MCF 10A (cell line): ENCODE data around the gene PKNOX2. TPM values are rescaled to one million over a fixed set of nuclear protein-coding genes. Genes with fewer than 3 reads are reported as not detected.

Source experiments
- BruUV-seq: library from RNA; stranded (reverse); fragments of 400-500 nt; replicated peaks from 2 replicates; lab custom pipeline; 2021; lab: Mats Ljungman, UMichigan
- CTCF ChIA-PET: fragments of 300-600 bp; sonication (Branson Sonifier 250); formaldehyde crosslinking; extraction: SDS; loops from one replicate; lab custom pipeline; 2021; ENCODE audit warnings: antibody characterized with exemption, inconsistent platforms; lab: Yijun Ruan, JAX
- POLR2A ChIA-PET: fragments of 300-600, 350-650 bp; sonication (Branson Sonifier 250); formaldehyde crosslinking; extraction: SDS; loops from one replicate; lab custom pipeline; 2020; ENCODE audit warnings: antibody characterized with exemption, inconsistent platforms; lab: Yijun Ruan, JAX
- DNase-seq: peaks from one replicate; pipeline ENCODE4 v3.0.0-alpha.2; 2018; ENCODE audit not compliant: unreplicated experiment
- H3K27ac Mint-ChIP-seq: one replicate; pipeline ENCODE4 v1.8.0; 2022; ENCODE audit warnings: mild to moderate bottlenecking, low read depth, mixed read lengths; ENCODE audit not compliant: unreplicated experiment
- H3K27me3 Mint-ChIP-seq: one replicate; pipeline ENCODE4 v1.8.0; 2022; ENCODE audit warnings: mixed read lengths; ENCODE audit not compliant: insufficient read depth, unreplicated experiment
- H3K36me3 Mint-ChIP-seq: one replicate; pipeline ENCODE4 v1.8.0; 2022; ENCODE audit warnings: mild to moderate bottlenecking, moderate library complexity, mixed read lengths; ENCODE audit not compliant: insufficient read depth, unreplicated experiment
- H3K4me1 Mint-ChIP-seq: one replicate; pipeline ENCODE4 v1.8.0; 2022; ENCODE audit warnings: mixed read lengths; ENCODE audit not compliant: insufficient read depth, unreplicated experiment
- H3K4me3 Mint-ChIP-seq: one replicate; pipeline ENCODE4 v1.8.0; 2022; ENCODE audit warnings: mild to moderate bottlenecking, moderate library complexity, mixed read lengths; ENCODE audit not compliant: unreplicated experiment
- H3K9me3 Mint-ChIP-seq: one replicate; pipeline ENCODE4 v1.8.0; 2022; ENCODE audit warnings: mixed read lengths; ENCODE audit not compliant: unreplicated experiment
- intact Hi-C: fragments of 100-400 bp; cut with micrococcal nuclease; formaldehyde crosslinking; loops from 2 replicates; pipeline ENCODE4 v1.14.1; 2022
- total RNA-seq: library from RNA; stranded (reverse); gene quantifications from 2 replicates; pipeline ENCODE4 v1.2.3, GENCODE V29; 2022
- TF ChIP-seq, protein P1 (sequence below): fragments of 200-600 bp; IDR thresholded peaks from one replicate; pipeline ENCODE4 v1.8.0; 2022; ENCODE audit warnings: antibody characterized with exemption, mild to moderate bottlenecking; ENCODE audit not compliant: unreplicated experiment

PKNOX2 gene
- total RNA-seq, 1 experiment from 2014 or later = not detected

GRCh38 chr11:125167954-125168835 is 3.6 kb downstream of the PKNOX2 start:
- ChIA-PET CTCF (interaction anchor here (0.8 to 14.8 kb wide), 4 partner anchors 14 to 237 kb away, joined by 4 to 192 read pairs (median 4); no protein-coding TSS in a partner anchor), POLR2A (no interaction called here)
- no peak for DNase-seq
- TF ChIP-seq, protein P1, sequence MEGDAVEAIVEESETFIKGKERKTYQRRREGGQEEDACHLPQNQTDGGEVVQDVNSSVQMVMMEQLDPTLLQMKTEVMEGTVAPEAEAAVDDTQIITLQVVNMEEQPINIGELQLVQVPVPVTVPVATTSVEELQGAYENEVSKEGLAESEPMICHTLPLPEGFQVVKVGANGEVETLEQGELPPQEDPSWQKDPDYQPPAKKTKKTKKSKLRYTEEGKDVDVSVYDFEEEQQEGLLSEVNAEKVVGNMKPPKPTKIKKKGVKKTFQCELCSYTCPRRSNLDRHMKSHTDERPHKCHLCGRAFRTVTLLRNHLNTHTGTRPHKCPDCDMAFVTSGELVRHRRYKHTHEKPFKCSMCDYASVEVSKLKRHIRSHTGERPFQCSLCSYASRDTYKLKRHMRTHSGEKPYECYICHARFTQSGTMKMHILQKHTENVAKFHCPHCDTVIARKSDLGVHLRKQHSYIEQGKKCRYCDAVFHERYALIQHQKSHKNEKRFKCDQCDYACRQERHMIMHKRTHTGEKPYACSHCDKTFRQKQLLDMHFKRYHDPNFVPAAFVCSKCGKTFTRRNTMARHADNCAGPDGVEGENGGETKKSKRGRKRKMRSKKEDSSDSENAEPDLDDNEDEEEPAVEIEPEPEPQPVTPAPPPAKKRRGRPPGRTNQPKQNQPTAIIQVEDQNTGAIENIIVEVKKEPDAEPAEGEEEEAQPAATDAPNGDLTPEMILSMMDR = no peak
- Mint-ChIP-seq H3K36me3 (no peaks in the 10 kb centered on the region), H3K9me3 (no peaks in the 10 kb centered on the region), H3K4me1 (peaks cover 6% of the 10 kb centered on the region), H3K27ac (no peak overlapping the region), H3K27me3 (peaks cover 20% of the 10 kb centered on the region), H3K4me3 (no peak overlapping the region)
- intact Hi-C loops = no loop called here
- no TSS peak for BruUV-seq

- Mint-ChIP-seq H3K4me1 (peaks cover 6% of the 10 kb centered on the region), H3K27me3 (peaks cover 28% of the 10 kb centered on the region), H3K36me3 (no peaks in the 10 kb centered on the region), H3K4me3 (no peak overlapping the region), H3K27ac (no peak overlapping the region), H3K9me3 (no peaks in the 10 kb centered on the region)
- no TSS peak for BruUV-seq
- ChIA-PET POLR2A (no interaction called here), CTCF (interaction anchor here (0.7 to 14.8 kb wide), 5 partner anchors 13 to 237 kb away, joined by 3 to 192 read pairs (median 4); no protein-coding TSS in a partner anchor)
- TF ChIP-seq, protein P1 = no peak
- no peak for DNase-seq
- intact Hi-C loops = no loop called here
Observed at GRCh38 chr11:125168918-125169456, 4.4 kb downstream of the PKNOX2 start.

DNA sequence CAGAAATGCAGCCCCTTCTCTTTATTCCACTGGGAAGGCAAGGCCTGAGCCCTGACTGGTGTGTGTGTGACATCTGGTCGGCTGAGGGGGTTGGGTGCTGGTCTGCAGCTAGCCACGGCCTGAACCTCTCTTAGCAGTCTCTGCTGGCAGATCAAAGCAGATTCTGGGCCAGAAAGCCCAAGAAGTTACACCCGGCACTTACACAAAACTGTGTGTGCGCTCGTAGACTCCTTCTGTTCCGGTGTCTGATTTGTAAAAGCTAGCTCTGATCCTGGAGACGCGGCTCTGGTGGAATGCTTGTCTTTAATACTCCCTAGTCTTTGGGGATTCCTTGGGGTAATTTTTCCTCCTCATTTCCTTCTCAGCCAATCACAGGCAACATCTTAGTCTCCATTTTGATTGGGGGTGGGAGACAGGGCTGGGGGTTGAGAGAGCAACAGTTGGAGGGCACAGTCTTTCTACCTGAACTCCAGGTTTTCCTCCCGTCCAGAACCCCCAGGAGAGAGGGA is 5.5 kb downstream of the PKNOX2 start:
- Mint-ChIP-seq H3K9me3 (no peaks in the 10 kb centered on the region), H3K27me3 (peaks cover 38% of the 10 kb centered on the region), H3K27ac (no peak overlapping the region), H3K4me1 (peaks cover 6% of the 10 kb centered on the region), H3K36me3 (no peaks in the 10 kb centered on the region), H3K4me3 (no peak overlapping the region)
- BruUV-seq = no TSS peak
- DNase-seq = no peak
- ChIA-PET POLR2A (no interaction called here), CTCF (interaction anchor here (0.5 to 14.8 kb wide), 3 partner anchors 176 to 235 kb away, joined by 5 to 192 read pairs (median 5); no protein-coding TSS in a partner anchor)
- TF ChIP-seq, protein P1 = no peak
- intact Hi-C loops = no loop called here

GRCh38 chr11:125170510-125171031 is 6.0 kb downstream of the PKNOX2 start:
- DNase-seq = no peak
- TF ChIP-seq, protein P1 = no peak
- Mint-ChIP-seq H3K27me3 (peaks cover 38% of the 10 kb centered on the region), H3K9me3 (no peaks in the 10 kb centered on the region), H3K4me3 (no peak overlapping the region), H3K27ac (no peak overlapping the region), H3K36me3 (no peaks in the 10 kb centered on the region), H3K4me1 (peaks cover 3% of the 10 kb centered on the region)
- ChIA-PET POLR2A (no interaction called here), CTCF (interaction anchor here (0.7 to 14.8 kb wide), 3 partner anchors 82 to 235 kb away, joined by 3 to 192 read pairs (median 5); no protein-coding TSS in a partner anchor)
- intact Hi-C loops = no loop called here
- no TSS peak for BruUV-seq
